Breast epithelium (tissue), 4 donors: Measurements from ENCODE around the gene BDKRB2. TPM values are rescaled to one million over a fixed set of nuclear protein-coding genes. Genes with fewer than 3 reads are reported as not detected.

Source experiments
- DNase-seq, 2 donors: peaks; one replicate each; pipeline ENCODE4 v3.0.0-alpha.2; 2019; ENCODE audit warnings: low spot score in 2 of 2
- H3K27ac ChIP-seq, 2 donors: fragments of 200-600 bp; sonication (generic) in 1 of 2; one replicate each; pipeline ENCODE4 v1.5.1; 2016 to 2019; ENCODE audit warnings: mild to moderate bottlenecking in 1 of 2
- H3K27me3 ChIP-seq, 2 donors: fragments of 200-600 bp; sonication (generic) in 1 of 2; one replicate each; pipeline versions ENCODE4 v1.5.1 to v1.6.0; 2017 to 2019; ENCODE audit warnings: control low read depth in 1 of 2, mild to moderate bottlenecking in 1 of 2
- H3K36me3 ChIP-seq: fragments of 200-600 bp; one replicate; pipeline ENCODE4 v1.5.1; 2019
- H3K4me1 ChIP-seq, 2 donors: fragments of 200-600 bp; sonication (generic); one replicate each; pipeline ENCODE4 v1.5.1; 2016 to 2019; ENCODE audit warnings: control low read depth in 1 of 2
- H3K4me3 ChIP-seq, 3 donors: fragments of 200-600 bp; sonication (generic); 1 replicate in 2 of 3; 2 replicates in 1 of 3; pipeline ENCODE4 v1.5.1; 2016 to 2019; ENCODE audit warnings: mild to moderate bottlenecking in 3 of 3, moderate library complexity in 2 of 3
- H3K9me3 ChIP-seq, 2 donors: fragments of 200-600 bp; sonication (generic) in 1 of 2; one replicate each; pipeline ENCODE4 v1.5.1; 2016 to 2019; ENCODE audit warnings: control low read depth in 1 of 2
- POLR2A ChIP-seq: fragments of 450-650 bp; IDR thresholded peaks from one replicate; pipeline ENCODE4 v1.6.1; 2016; ENCODE audit warnings: antibody characterized with exemption, mild to moderate bottlenecking, moderate library complexity
- POLR2AphosphoS5 ChIP-seq, 3 donors: sonication (generic); formaldehyde crosslinking; IDR thresholded peaks; one replicate each; pipeline ENCODE4 v1.6.1; 2017; ENCODE audit warnings: antibody characterized with exemption in 3 of 3
- intact Hi-C: fragments of 100-400 bp; cut with DNase I; formaldehyde crosslinking; loops from one replicate; pipeline ENCODE4 v1.15.1; 2023; ENCODE audit warnings: low total_unique reads
- total RNA-seq, 3 donors: library from RNA; depleted of rRNA; stranded (reverse); fragments of >200 nt; gene quantifications; one replicate each; pipeline ENCODE4 v1.1.0, GENCODE V29; 2016
- TF ChIP-seq, protein P1 (sequence below), 3 donors: fragments of 450-650 bp; IDR thresholded peaks; one replicate each; pipeline ENCODE4 v1.5.1; 2016 to 2017; ENCODE audit warnings: antibody characterized with exemption in 3 of 3, mild to moderate bottlenecking in 3 of 3, moderate library complexity in 3 of 3

The BDKRB2 gene
- total RNA-seq, 3 donors from 2014 or later: 1.1 to 5.6 (median 4.2) TPM

DNA sequence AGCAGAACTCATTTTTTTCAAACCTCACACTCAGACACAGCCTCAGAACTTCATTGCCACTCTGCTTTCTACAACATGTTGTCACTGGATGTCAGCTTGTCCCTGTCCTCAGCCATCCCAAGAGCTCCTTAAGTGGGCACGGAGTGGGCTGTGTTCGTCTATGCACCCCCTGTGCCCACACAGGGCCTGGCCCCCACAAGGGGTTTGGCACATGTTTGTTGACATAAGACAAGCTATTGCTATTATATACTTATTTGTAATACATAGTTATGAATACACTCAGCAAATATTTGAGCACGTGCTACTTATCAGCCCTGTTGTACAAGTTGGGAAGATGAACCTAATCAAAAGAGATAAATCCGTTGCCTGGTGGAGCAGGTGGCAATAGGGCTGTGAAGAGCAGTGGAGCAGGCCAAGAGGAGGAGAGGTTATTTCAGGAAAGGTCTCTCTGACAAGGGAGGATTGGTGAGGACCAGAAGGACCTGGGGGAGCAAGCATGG lies 47.1 kb downstream of the BDKRB2 start:
- TF ChIP-seq POLR2AphosphoS5 (IDR thresholded peaks at IDR 0.05) (no peak), POLR2A (no peak)
- TF ChIP-seq, protein P1, sequence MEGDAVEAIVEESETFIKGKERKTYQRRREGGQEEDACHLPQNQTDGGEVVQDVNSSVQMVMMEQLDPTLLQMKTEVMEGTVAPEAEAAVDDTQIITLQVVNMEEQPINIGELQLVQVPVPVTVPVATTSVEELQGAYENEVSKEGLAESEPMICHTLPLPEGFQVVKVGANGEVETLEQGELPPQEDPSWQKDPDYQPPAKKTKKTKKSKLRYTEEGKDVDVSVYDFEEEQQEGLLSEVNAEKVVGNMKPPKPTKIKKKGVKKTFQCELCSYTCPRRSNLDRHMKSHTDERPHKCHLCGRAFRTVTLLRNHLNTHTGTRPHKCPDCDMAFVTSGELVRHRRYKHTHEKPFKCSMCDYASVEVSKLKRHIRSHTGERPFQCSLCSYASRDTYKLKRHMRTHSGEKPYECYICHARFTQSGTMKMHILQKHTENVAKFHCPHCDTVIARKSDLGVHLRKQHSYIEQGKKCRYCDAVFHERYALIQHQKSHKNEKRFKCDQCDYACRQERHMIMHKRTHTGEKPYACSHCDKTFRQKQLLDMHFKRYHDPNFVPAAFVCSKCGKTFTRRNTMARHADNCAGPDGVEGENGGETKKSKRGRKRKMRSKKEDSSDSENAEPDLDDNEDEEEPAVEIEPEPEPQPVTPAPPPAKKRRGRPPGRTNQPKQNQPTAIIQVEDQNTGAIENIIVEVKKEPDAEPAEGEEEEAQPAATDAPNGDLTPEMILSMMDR (IDR thresholded peaks at IDR 0.05): no peak
- Histone ChIP-seq H3K4me3 (no peak overlapping the region), H3K36me3 (no peaks in the 10 kb centered on the region), H3K4me1 (peaks cover 0 to 3% of the 10 kb centered on the region in 2 donors), H3K27me3 (no peaks in the 10 kb centered on the region), H3K27ac (no peak overlapping the region), H3K9me3 (no peaks in the 10 kb centered on the region)
- DNase-seq: no peak
- intact Hi-C loops: no loop called here

DNA sequence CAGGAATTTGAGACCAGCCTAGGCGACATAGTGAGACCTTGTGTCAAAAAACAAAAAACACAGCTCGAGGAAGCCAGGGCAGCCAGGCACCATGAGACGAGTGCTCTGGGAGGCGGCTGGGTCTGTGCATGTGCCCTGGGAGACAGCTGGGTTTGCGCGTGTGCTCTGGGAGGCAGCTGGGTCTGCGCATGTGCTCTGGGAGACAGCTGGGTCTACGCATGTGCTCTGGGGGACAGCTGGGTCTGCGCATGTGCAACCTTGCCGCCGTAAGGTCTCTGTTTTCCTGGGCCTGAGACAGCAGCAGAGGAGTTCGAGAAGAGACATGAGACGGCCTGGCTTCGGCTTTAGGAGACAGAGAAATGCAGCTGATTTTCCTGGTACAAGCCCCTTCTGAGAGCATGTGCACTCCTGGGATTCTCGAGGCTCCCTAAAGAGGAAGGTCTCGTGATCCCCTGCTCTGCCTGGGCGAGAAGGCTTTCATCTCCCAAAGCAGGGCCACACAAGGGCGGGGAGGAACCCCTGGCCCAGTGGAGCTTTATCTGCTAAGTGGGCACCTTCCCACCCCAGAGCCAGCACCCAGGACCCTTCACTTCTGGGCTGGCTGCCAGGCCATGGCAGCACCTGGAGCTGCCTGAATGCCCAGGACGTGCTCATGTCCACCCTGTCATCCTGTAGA lies 47.8 kb downstream of the BDKRB2 start:
- Histone ChIP-seq H3K36me3 (no peaks in the 10 kb centered on the region), H3K27me3 (no peaks in the 10 kb centered on the region), H3K4me1 (peaks cover 0 to 3% of the 10 kb centered on the region in 2 donors), H3K4me3 (no peak overlapping the region), H3K9me3 (no peaks in the 10 kb centered on the region), H3K27ac (peak overlapping the region in 1 of 2 donors; percentile 38)
- TF ChIP-seq POLR2A (no peak), POLR2AphosphoS5 (IDR thresholded peaks at IDR 0.05) (no peak)
- TF ChIP-seq, protein P1 (IDR thresholded peaks at IDR 0.05): no peak
- intact Hi-C loops: no loop called here
- no peak for DNase-seq

DNA sequence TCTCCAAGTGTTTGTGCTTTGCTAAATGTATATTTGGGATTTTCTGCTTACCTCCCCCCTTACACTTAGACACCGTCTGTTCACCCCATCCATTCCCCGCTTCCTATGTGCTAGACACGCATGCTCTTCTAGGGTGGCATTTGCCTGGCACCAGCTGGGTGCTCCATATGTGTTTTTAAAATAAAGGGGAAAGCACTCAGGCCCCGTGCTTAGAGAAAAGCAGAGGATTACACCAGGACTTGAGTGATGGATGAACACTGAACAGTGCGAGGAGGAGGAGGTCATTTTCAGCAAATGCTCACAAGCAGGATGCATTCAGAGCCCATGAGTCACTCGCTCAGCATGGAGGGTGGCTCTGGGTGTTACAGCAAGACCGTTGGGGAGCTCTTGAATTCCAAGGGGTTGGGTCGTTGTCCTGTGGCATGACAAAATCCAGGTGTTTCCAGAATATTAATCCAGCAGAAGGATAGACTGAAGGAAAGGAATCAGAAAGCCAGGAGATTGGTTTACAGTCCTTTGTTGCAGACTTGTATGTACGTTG lies 48.4 kb downstream of the BDKRB2 start:
- peak overlapping the region in 1 of 2 donors; percentile 38 for H3K27ac ChIP-seq
- TF ChIP-seq POLR2AphosphoS5 (IDR thresholded peaks at IDR 0.05): no peak
- TF ChIP-seq POLR2A: no peak
- TF ChIP-seq, protein P1 (IDR thresholded peaks at IDR 0.05): no peak
- DNase-seq: no peak

DNA sequence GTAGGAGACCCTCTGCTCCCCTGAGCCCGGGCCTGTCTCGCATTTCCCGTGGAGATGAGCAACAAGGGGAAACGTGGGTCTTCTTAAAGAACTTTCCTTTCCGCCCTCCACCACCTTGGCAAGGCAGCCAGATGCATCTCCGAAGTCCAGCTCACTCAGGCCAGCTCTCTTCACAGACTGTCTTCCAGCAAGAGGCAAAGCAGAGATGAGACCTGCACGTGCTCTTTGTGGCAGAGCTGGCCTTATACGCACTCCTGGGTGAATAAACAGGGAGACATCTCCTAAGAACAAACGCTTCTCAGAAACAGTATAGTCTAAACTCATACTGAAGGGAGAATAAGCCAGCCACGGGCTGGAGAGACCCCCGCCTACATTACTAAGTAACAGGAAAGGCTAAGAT lies 50.0 kb downstream of the BDKRB2 start:
- TF ChIP-seq, protein P1 (IDR thresholded peaks at IDR 0.05): no peak
- TF ChIP-seq POLR2A (no peak), POLR2AphosphoS5 (IDR thresholded peaks at IDR 0.05) (no peak)
- H3K4me3 ChIP-seq: no peak overlapping the region
- H3K36me3 ChIP-seq: no peaks in the 10 kb centered on the region
- H3K4me1 ChIP-seq: peaks cover 0 to 3% of the 10 kb centered on the region in 2 donors
- H3K27me3 ChIP-seq: no peaks in the 10 kb centered on the region
- no peaks in the 10 kb centered on the region for H3K9me3 ChIP-seq
- DNase-seq: no peak
- intact Hi-C loops: no loop called here
- peak overlapping the region in 1 of 2 donors; percentile 17 for H3K27ac ChIP-seq

More for the DNA sequence above, 48.4 kb downstream of the BDKRB2 start:
- H3K9me3 ChIP-seq: no peaks in the 10 kb centered on the region
- no peaks in the 10 kb centered on the region for H3K36me3 ChIP-seq
- H3K27me3 ChIP-seq: no peaks in the 10 kb centered on the region
- intact Hi-C loops: no loop called here
- no peak overlapping the region for H3K4me3 ChIP-seq
- peaks cover 0 to 3% of the 10 kb centered on the region in 2 donors for H3K4me1 ChIP-seq
